ENCODE measurements around the gene CTRB2.

Gene CTRB2

DNA sequence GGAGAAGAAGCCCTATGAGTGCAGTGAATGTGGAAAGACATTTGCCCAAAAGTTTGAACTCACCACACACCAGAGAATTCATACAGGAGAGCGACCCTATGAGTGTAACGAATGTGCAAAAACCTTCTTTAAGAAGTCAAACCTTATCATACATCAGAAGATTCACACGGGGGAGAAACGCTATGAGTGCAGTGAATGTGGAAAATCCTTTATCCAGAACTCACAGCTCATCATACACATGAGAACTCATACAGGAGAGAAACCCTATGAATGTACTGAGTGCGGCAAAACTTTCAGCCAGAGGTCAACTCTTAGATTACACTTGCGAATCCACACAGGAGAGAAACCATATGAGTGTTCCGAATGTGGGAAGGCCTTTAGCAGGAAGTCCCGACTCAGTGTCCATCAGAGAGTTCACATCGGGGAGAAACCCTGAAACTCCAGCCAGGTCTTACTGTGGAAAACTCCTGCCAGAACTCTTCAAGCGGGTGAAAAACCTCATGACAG lies 37.0 kb downstream of the CTRB2 start:
- in situ Hi-C loops (cut with HindIII; ENCODE audit: low sequenced_read_pairs) = no loop called here
- no peak overlapping the region for H3K4me3 ChIP-seq (ENCODE audit: low read depth, low read length)
- DNase-seq (ENCODE audit: low read depth, low spot score) = no peak
- TF ChIP-seq, protein P1, sequence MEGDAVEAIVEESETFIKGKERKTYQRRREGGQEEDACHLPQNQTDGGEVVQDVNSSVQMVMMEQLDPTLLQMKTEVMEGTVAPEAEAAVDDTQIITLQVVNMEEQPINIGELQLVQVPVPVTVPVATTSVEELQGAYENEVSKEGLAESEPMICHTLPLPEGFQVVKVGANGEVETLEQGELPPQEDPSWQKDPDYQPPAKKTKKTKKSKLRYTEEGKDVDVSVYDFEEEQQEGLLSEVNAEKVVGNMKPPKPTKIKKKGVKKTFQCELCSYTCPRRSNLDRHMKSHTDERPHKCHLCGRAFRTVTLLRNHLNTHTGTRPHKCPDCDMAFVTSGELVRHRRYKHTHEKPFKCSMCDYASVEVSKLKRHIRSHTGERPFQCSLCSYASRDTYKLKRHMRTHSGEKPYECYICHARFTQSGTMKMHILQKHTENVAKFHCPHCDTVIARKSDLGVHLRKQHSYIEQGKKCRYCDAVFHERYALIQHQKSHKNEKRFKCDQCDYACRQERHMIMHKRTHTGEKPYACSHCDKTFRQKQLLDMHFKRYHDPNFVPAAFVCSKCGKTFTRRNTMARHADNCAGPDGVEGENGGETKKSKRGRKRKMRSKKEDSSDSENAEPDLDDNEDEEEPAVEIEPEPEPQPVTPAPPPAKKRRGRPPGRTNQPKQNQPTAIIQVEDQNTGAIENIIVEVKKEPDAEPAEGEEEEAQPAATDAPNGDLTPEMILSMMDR (IDR thresholded peaks at IDR 0.05; ENCODE audit: low read depth, low read length) = no peak

DNA sequence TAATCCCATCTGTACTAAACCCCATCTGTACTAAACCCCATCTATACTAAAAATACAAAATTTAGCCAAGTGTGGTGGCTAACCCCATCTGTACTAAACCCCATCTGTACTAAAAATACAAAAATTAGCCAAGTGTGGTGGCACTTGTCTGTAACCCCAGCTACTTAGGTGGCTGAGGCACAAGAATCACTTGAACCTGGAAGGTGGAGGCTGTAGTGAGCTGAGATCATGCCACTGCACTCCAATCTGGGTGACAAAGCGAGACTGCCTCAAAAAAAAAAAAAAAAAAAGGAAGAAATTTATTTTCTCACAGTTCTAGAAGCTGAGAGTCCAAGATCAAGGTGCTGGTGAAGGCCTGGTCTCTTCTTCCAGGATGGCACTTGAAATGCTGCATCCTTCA lies 46.6 kb downstream of the CTRB2 start:
- in situ Hi-C loops (cut with HindIII; ENCODE audit: low sequenced_read_pairs) = no loop called here
- TF ChIP-seq, protein P1 (IDR thresholded peaks at IDR 0.05; ENCODE audit: low read depth, low read length) = no peak
- DNase-seq (ENCODE audit: low read depth, low spot score) = no peak
- H3K4me3 ChIP-seq (ENCODE audit: low read depth, low read length) = no peak overlapping the region
